Psoas muscle (tissue), 8 donors: Measurements from ENCODE around the gene C19orf44. TPM values are rescaled to one million over a fixed set of nuclear protein-coding genes. Genes with fewer than 3 reads are reported as not detected.
"Not testable (repeated sequence)": the region's sequence is repeated elsewhere in the genome, so short reads cannot be mapped to it uniquely, and the experiment has no call there.

Experiments
- ATAC-seq, 4 donors: fragments of 200-7000 bp; cut with Tn5 transposase; one replicate each; pipeline ENCODE4 v1.9.1; 2020; ENCODE audit warnings: moderate library complexity in 3 of 4, mild to moderate bottlenecking in 2 of 4
- DNase-seq, 2 donors: peaks; one replicate each; pipeline ENCODE4 v3.0.0-alpha.2; 2020
- H3K27ac ChIP-seq: fragments of 200-600 bp; one replicate; pipeline ENCODE4 v1.8.0; 2022
- H3K27me3 ChIP-seq, 3 donors: fragments of 200-600 bp in 1 of 3; one replicate each; pipeline versions ENCODE4 v1.6.1 to v1.8.0; 2013 to 2022; ENCODE audit warnings: low read length in 2 of 3, mild to moderate bottlenecking in 2 of 3, moderate library complexity in 1 of 3; ENCODE audit not compliant: insufficient read depth in 3 of 3
- H3K36me3 ChIP-seq, 2 donors: fragments of 200-600 bp in 1 of 2; one replicate each; pipeline versions ENCODE4 v1.6.1 to v1.8.0; 2013 to 2022; ENCODE audit warnings: low read depth in 1 of 2, mild to moderate bottlenecking in 1 of 2, moderate library complexity in 1 of 2; ENCODE audit not compliant: insufficient read depth in 1 of 2
- H3K4me1 ChIP-seq: fragments of 200-600 bp; one replicate; pipeline ENCODE4 v1.8.0; 2022
- H3K4me3 ChIP-seq: fragments of 200-600 bp; one replicate; pipeline ENCODE4 v1.8.0; 2022; ENCODE audit warnings: mild to moderate bottlenecking
- H3K9me3 ChIP-seq: fragments of 200-600 bp; one replicate; pipeline ENCODE4 v1.8.0; 2022
- CTCF ChIP-seq: fragments of 200-600 bp; IDR thresholded peaks from one replicate; pipeline ENCODE4 v1.8.0; 2022; ENCODE audit warnings: antibody characterized with exemption
- WGBS, 3 donors: extraction: QIAGEN DNeasy Blood & Tissue Kit; methylation state at CpG; one replicate each; pipeline versions ENCODE4 v1.1.6 to v1.1.7; 2013; 5-methylcytosine and 5-hydroxymethylcytosine counted together
- intact Hi-C, 2 donors: fragments of 100-400 bp; cut with DNase I; formaldehyde crosslinking; loops; one replicate each; pipeline versions ENCODE4 v1.11.0 to v1.14.2; 2022
- polyA plus RNA-seq, 3 donors: library from polyadenylated mRNA; stranded (reverse); fragments of 200-250 nt; gene quantifications; one replicate each; pipeline ENCODE4 v1.2.3, GENCODE V29; 2013
- total RNA-seq, 4 donors: library from RNA; stranded (reverse); fragmentation: NEBNext Ultra II Directional in 2 of 4; extraction: Animal tissue kit (Norgen Biotek cat#: 25700) in 2 of 4; gene quantifications; one replicate each; pipeline versions ENCODE4 v1.2.1 to v1.2.4, GENCODE V29; 2021 to 2023
- donor health status: healthy with polysubstance abuse.
- donor health status: DM: no; HTN: no; CAD: no; lungs with moderate emphysema.
- donor health status: Bipolar disorder and iron deficiency.
- donor health status: healthy.
- donor health status: DM: yes; HTN: yes; CAD: no.
- donor health status: DM: no; HTN: no; CAD: no.
- donor health status: DM: no; HTN: no; CAD: no.
- donor health status: DM: yes; HTN: yes; CAD: no.

The C19orf44 gene
- total and polyA plus RNA-seq, 7 donors, result 3.8 to 7.4 (median 5.7) TPM

GRCh38 chr19:16465239-16465638, 31.0 kb upstream of the C19orf44 start:
- Histone ChIP-seq H3K27me3 (no peaks in the 10 kb centered on the region), H3K4me1 (peaks cover 90% of the 10 kb centered on the region), H3K4me3 (no peak overlapping the region), H3K27ac (peak overlapping the region; percentile 94), H3K9me3 (no peaks in the 10 kb centered on the region), H3K36me3 (no peaks in the 10 kb centered on the region)
- intact Hi-C loops, result no loop called here
- peak in 1 of 2 donors; percentile 22 for DNase-seq
- ATAC-seq, result no peak
- 89 to 95% (median 93%) methylated on average over 5 of the region's 5 CpGs for WGBS, 3 donors
- no peak for TF ChIP-seq CTCF

GRCh38 chr19:16466802-16467427, 29.3 kb upstream of the C19orf44 start:
- intact Hi-C loops, ATAC-seq, H3K36me3 ChIP-seq, H3K9me3 ChIP-seq, H3K27me3 ChIP-seq, H3K4me3 ChIP-seq: not testable (repeated sequence)
- Histone ChIP-seq H3K4me1 (peaks cover 86% of the 10 kb centered on the region), H3K27ac (peak overlapping the region; percentile 94)
- DNase-seq, result peak in 1 of 2 donors; percentile 37
- WGBS, 3 donors, result 34 to 46% (median 38%) methylated on average over 12 of the region's 12 CpGs

DNA sequence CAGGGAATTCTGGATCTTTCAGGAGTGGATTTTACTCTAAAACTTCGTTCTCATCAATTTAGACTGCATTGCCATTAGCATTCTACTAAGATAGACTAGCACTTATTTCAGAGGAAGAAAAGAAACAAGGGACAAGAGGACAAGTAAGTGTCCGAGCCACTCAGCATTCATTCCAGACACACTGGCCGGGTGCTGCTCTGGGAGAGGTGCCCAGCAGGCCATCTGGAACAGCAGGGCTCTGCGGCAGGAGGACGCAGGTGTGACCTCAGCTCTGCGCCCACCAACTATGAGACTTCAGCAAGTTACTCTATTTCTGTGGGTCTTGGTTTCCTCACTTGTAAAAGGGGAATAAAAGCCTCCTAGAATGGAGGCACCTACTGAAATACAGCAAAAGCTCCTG, 28.6 kb upstream of the C19orf44 start:
- H3K4me3 ChIP-seq, result peak overlapping the region; percentile 1
- DNase-seq (peak in 1 of 2 donors; percentile 74), ATAC-seq (no peak)
- no peaks in the 10 kb centered on the region for H3K9me3 ChIP-seq
- peaks cover 80% of the 10 kb centered on the region for H3K4me1 ChIP-seq
- H3K36me3 ChIP-seq, result no peaks in the 10 kb centered on the region
- TF ChIP-seq CTCF, result no peak
- intact Hi-C loops, result no loop called here
- no peaks in the 10 kb centered on the region for H3K27me3 ChIP-seq
- H3K27ac ChIP-seq, result peak overlapping the region; percentile 94
- WGBS, 3 donors, result 22 to 30% (median 23%) methylated on average over 6 of the region's 6 CpGs

GRCh38 chr19:16470541-16470910, 25.7 kb upstream of the C19orf44 start:
- TF ChIP-seq CTCF, result no peak
- 15 to 26% (median 17%) methylated on average over 7 of the region's 7 CpGs for WGBS, 3 donors
- Histone ChIP-seq H3K27ac (peak overlapping the region; percentile 94), H3K9me3 (no peaks in the 10 kb centered on the region), H3K27me3 (no peaks in the 10 kb centered on the region), H3K36me3 (no peaks in the 10 kb centered on the region), H3K4me3 (peak overlapping the region; percentile 97), H3K4me1 (peaks cover 51% of the 10 kb centered on the region)
- intact Hi-C loops, result no loop called here
- DNase-seq, result no peak
- ATAC-seq, result no peak

- peak overlapping the region; percentile 94 for H3K27ac ChIP-seq
- no peaks in the 10 kb centered on the region for H3K9me3 ChIP-seq
- H3K36me3 ChIP-seq, result no peaks in the 10 kb centered on the region
- DNase-seq, result peak in 1 of 2 donors; percentile 66
- ATAC-seq, result peak in 2 of 4 donors; percentile 22 to 31
- no peak for TF ChIP-seq CTCF
- H3K27me3 ChIP-seq, result no peaks in the 10 kb centered on the region
- intact Hi-C loops, result no loop called here
- H3K4me1 ChIP-seq, result peaks cover 48% of the 10 kb centered on the region
- WGBS, 3 donors, result 1% methylated on average over 47 to 67 of the region's 67 CpGs
- H3K4me3 ChIP-seq, result peak overlapping the region; percentile 97
These were observed 25.0 kb upstream of the C19orf44 start for GRCh38 chr19:16470911-16471811.

- Histone ChIP-seq H3K27ac (peak overlapping the region; percentile 94), H3K4me1 (peaks cover 36% of the 10 kb centered on the region), H3K4me3 (peak overlapping the region; percentile 97)
- intact Hi-C loops, DNase-seq, H3K9me3 ChIP-seq, H3K36me3 ChIP-seq, H3K27me3 ChIP-seq: not testable (repeated sequence)
- ATAC-seq, result peak in 2 of 4 donors; percentile 0 to 19
- WGBS, 3 donors, result 58 to 62% (median 60%) methylated on average over 2 of the region's 2 CpGs
These were observed 23.7 kb upstream of the C19orf44 start for GRCh38 chr19:16472559-16472899.
